Measurements from ENCODE around the gene BMP2K.

Gene BMP2K

DNA sequence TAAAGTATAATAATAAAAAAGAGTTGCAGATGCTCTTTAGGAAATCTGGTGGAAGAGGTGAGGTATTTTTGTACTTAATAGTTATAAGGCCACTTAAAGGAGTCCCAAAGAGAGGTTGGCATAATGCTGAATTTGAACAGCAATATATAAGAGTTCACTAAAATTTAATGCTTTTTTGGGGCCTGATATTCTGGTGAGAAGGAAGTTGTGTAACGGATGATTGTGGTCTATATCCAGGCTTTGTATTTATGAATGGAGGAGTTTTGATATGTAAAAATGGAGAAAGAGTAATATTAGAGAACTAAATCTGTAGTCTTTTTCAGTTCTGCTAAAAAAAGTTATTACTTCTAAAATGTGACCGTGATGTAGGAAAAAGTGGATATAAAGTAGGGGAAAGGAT is 20.4 kb downstream of the BMP2K start:
- Histone ChIP-seq H3K4me2 (ENCODE audit: low read length) (peak overlapping the region; percentile 47), H3K4me3 (ENCODE audit: low read length) (peak overlapping the region; percentile 36), H3K9me2 (replicated peaks; ENCODE audit: control insufficient read depth, low read length) (no peaks in the 10 kb centered on the region), H3K27ac (ENCODE audit: low read depth, low read length) (peak overlapping the region; percentile 32), H3K79me2 (ENCODE audit: control insufficient read depth, low read length) (peaks cover 79% of the 10 kb centered on the region), H3K36me3 (ENCODE audit: control insufficient read depth, low read length) (peaks cover 20% of the 10 kb centered on the region), H4K20me1 (ENCODE audit: control insufficient read depth, insufficient read depth, low read depth, low read length) (no peaks in the 10 kb centered on the region), H3K9me3 (ENCODE audit: control insufficient read depth, insufficient read depth, low read length) (no peaks in the 10 kb centered on the region), H3K4me1 (ENCODE audit: control insufficient read depth, low read length) (peaks cover 56% of the 10 kb centered on the region), H3F3A (ENCODE audit: control insufficient read depth, insufficient read depth) (0 out of 2 replicates have a peak, but pooled peaks cover 3% of the 10 kb centered on the region), H3K27me3 (ENCODE audit: control insufficient read depth, low read length) (no peaks in the 10 kb centered on the region)
- TF ChIP-seq, protein P1, sequence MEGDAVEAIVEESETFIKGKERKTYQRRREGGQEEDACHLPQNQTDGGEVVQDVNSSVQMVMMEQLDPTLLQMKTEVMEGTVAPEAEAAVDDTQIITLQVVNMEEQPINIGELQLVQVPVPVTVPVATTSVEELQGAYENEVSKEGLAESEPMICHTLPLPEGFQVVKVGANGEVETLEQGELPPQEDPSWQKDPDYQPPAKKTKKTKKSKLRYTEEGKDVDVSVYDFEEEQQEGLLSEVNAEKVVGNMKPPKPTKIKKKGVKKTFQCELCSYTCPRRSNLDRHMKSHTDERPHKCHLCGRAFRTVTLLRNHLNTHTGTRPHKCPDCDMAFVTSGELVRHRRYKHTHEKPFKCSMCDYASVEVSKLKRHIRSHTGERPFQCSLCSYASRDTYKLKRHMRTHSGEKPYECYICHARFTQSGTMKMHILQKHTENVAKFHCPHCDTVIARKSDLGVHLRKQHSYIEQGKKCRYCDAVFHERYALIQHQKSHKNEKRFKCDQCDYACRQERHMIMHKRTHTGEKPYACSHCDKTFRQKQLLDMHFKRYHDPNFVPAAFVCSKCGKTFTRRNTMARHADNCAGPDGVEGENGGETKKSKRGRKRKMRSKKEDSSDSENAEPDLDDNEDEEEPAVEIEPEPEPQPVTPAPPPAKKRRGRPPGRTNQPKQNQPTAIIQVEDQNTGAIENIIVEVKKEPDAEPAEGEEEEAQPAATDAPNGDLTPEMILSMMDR (IDR thresholded peaks at IDR 0.05; ENCODE audit: low read depth, low read length, poor library complexity, severe bottlenecking) = no peak
- TF ChIP-seq EZH2phosphoT487 (IDR thresholded peaks at IDR 0.05; ENCODE audit: borderline replicate concordance, low read length) = no peak

DNA sequence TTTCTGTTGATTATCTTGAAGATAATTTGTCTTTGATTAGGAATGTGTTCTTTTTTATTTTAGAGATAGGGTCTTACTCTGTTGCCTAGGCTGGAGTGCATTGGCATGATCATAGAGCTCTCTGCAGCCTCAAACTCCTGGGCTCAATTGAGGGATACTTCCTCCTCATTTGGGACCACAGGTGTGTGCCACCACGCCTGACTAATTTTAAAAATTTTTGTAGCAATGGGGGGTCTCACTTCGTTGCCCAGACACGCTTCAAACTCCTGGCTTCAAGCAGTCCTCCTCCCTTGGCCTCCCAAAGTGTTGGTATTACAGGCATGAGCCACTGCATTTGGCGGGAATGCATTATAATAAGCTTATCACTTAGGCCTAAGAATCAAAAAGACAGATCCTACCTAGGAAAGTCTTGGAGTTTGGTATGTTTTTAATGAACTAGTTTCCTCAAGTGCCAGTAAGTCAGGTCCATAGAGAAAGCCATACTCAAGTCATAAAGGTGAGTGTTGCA is 21.7 kb downstream of the BMP2K start:
- H4K20me1 ChIP-seq (ENCODE audit: control insufficient read depth, insufficient read depth, low read depth, low read length) = no peaks in the 10 kb centered on the region
- H3K4me2 ChIP-seq (ENCODE audit: low read length) = peak overlapping the region; percentile 24
- peak overlapping the region; percentile 32; the same call in 1 of the 2 replicates for H3K27ac ChIP-seq (ENCODE audit: low read depth, low read length)
- 0 out of 2 replicates have a peak, but pooled peaks cover 3% of the 10 kb centered on the region for H3F3A ChIP-seq (ENCODE audit: control insufficient read depth, insufficient read depth)
- peaks cover 79% of the 10 kb centered on the region for H3K79me2 ChIP-seq (ENCODE audit: control insufficient read depth, low read length)
- H3K36me3 ChIP-seq (ENCODE audit: control insufficient read depth, low read length) = peaks cover 20% of the 10 kb centered on the region
- no peak for TF ChIP-seq EZH2phosphoT487 (IDR thresholded peaks at IDR 0.05; ENCODE audit: borderline replicate concordance, low read length)
- H3K9me2 ChIP-seq (replicated peaks; ENCODE audit: control insufficient read depth, low read length) = no peaks in the 10 kb centered on the region
- H3K9me3 ChIP-seq (ENCODE audit: control insufficient read depth, insufficient read depth, low read length) = no peaks in the 10 kb centered on the region
- H3K27me3 ChIP-seq (ENCODE audit: control insufficient read depth, low read length) = no peaks in the 10 kb centered on the region
- peak overlapping the region; percentile 21 for H3K4me3 ChIP-seq (ENCODE audit: low read length)
- H3K4me1 ChIP-seq (ENCODE audit: control insufficient read depth, low read length) = peaks cover 62% of the 10 kb centered on the region

DNA sequence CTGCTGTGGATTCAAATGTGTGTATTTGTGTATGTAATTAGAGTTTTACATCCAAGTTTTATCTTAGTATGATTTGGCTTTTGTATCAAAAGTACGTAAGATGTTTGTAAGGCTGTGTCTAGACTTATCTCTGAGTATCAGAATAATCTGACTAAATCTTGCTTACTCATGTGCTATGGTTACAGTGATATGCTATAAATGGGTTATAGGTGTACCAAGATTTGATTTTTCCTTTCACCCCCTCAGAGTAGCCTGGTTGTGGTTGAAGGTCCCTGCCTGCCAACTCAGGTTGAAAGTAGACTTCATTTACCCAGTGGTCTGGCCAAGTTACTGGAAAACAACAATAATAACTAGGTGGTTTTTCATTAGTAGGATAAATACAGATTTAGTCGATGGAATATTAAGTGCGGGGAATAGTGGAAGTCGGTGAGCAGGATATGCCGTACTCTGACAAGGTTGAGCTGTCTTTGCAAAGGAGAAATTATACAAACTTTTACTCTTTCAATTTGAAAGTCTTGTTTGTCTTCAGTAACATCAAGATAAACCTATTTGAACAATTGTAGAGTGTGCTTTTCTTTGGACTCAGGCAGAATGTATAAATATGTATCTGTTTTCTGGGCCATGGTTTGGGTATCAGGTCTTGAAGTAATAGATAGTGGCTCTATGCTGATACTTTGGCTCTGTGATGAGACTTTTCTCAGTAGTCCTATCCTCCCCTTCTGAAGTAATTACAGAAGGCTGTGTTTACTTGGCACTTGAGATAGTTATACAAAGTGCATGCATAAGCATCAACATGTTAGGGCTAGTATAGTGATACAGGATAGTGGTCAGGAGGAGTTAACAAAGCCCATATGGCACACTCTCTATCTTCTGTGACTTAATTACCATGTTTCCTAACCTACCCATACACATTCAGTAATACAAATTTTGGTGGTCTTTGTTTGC is 23.7 kb downstream of the BMP2K start:
- Histone ChIP-seq H3K27ac (ENCODE audit: low read depth, low read length) (no peak overlapping the region), H3K4me2 (ENCODE audit: low read length) (peak overlapping the region; percentile 24), H3K36me3 (ENCODE audit: control insufficient read depth, low read length) (peaks cover 12% of the 10 kb centered on the region), H3K9me2 (replicated peaks; ENCODE audit: control insufficient read depth, low read length) (no peaks in the 10 kb centered on the region), H3K4me1 (ENCODE audit: control insufficient read depth, low read length) (peaks cover 61% of the 10 kb centered on the region), H4K20me1 (ENCODE audit: control insufficient read depth, insufficient read depth, low read depth, low read length) (no peaks in the 10 kb centered on the region), H3F3A (ENCODE audit: control insufficient read depth, insufficient read depth) (0 out of 2 replicates have a peak, but pooled peaks cover 3% of the 10 kb centered on the region), H3K79me2 (ENCODE audit: control insufficient read depth, low read length) (peaks cover 85% of the 10 kb centered on the region), H3K9me3 (ENCODE audit: control insufficient read depth, insufficient read depth, low read length) (peaks cover under 1% of the 10 kb centered on the region; the same call in 1 of the 2 replicates), H3K27me3 (ENCODE audit: control insufficient read depth, low read length) (no peaks in the 10 kb centered on the region), H3K4me3 (ENCODE audit: low read length) (peak overlapping the region; percentile 26; the same call in 1 of the 2 replicates)
- TF ChIP-seq, protein P1 (IDR thresholded peaks at IDR 0.05; ENCODE audit: low read depth, low read length, poor library complexity, severe bottlenecking) = no peak
- TF ChIP-seq EZH2phosphoT487 (IDR thresholded peaks at IDR 0.05; ENCODE audit: borderline replicate concordance, low read length) = no peak

Data from DOHH2 (cell line).